ENCODE results near the gene CDK5RAP3. TPM values are rescaled to one million over a fixed set of nuclear protein-coding genes. Genes with fewer than 3 reads are reported as not detected.

CDK5RAP3 gene
- total and polyA plus RNA-seq, 2 of the 13 experiments (the other 11 are each of a cell fraction or from before 2014, with no cell fraction given), result 128 to 154 TPM

DNA sequence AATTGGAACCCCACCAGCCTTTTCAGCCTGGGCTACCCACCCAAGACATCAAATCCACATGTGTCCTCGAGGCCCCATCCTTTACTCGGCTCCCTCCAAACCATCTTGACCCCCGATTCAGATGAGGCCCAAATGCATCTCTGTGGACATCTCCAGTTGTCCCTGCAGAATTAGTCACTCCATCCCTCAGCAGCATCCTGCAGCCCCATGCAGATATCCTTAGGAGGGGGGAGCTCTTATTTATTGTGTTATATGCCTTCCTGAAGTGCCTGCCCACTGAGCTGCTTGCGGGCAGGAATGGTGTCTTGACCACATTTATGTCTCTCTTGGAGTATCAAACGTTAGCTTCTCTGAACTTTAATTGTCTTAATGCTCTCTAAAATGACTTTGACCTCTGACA lies 15.6 kb downstream of the CDK5RAP3 start:
- BruUV-seq (replicated peaks), result no TSS peak
- Histone ChIP-seq H3K9ac (ENCODE audit: insufficient read depth, low read depth, low read length) (no peak overlapping the region), H3K4me3 (replicated peaks in 1 of 3; ENCODE audit: insufficient read depth in 1 of 3, low read depth in 2 of 3, low read length in 3 of 3) (no peak overlapping the region), H3K4me2 (ENCODE audit: low read depth, low read length) (no peak overlapping the region), H3K27ac (ENCODE audit: extremely low read length, insufficient read depth, low read length) (no peak overlapping the region), H4K20me1 (ENCODE audit: insufficient read depth, low read length) (no peaks in the 10 kb centered on the region), H3K9me3 (ENCODE audit: low read length) (no peaks in the 10 kb centered on the region), H3K79me2 (ENCODE audit: insufficient read depth, low read length) (no peaks in the 10 kb centered on the region), H3K36me3 (replicated peaks in 1 of 2; ENCODE audit: control insufficient read depth in 1 of 2, insufficient read depth in 2 of 2, low read length in 2 of 2) (peaks cover 3 to 21% of the 10 kb centered on the region in 2 experiments; a peak in 4 of 5 replicates), H3K4me1 (ENCODE audit: insufficient read depth, low read length) (peaks cover 22% of the 10 kb centered on the region), H2AFZ (ENCODE audit: low read length) (no peak overlapping the region), H3K27me3 (ENCODE audit: control insufficient read depth in 1 of 2, insufficient read depth in 2 of 2, low read length in 2 of 2) (peaks cover 0 to 7% of the 10 kb centered on the region in 2 experiments; a peak in 2 of 5 replicates)
- no peak for DNase-seq (ENCODE audit: low spot score)
- TF ChIP-seq NAIF1 (CRISPR knock-in tag; IDR thresholded peaks at IDR 0.05; ENCODE audit: borderline replicate concordance), result no peak
- no peak for TF ChIP-seq KLF11 (CRISPR knock-in tag; IDR thresholded peaks at IDR 0.05)
- TF ChIP-seq TEAD3 (CRISPR knock-in tag; optimal IDR thresholded peaks at IDR 0.05; ENCODE audit: borderline replicate concordance), result no peak
- no peak for TF ChIP-seq MXD4 (CRISPR knock-in tag; IDR thresholded peaks at IDR 0.05)
- no peak for TF ChIP-seq ZNF143 (CRISPR knock-in tag; IDR thresholded peaks at IDR 0.05)
- TF ChIP-seq IRF2 (CRISPR knock-in tag; IDR thresholded peaks at IDR 0.05), result no peak
- TF ChIP-seq STAT5B (CRISPR knock-in tag; IDR thresholded peaks at IDR 0.05), result no peak
- TF ChIP-seq POLR2A (IDR thresholded peaks at IDR 0.05; ENCODE audit: insufficient read depth in 1 of 2, low read depth in 2 of 2, low read length in 2 of 2), result no peak
- TF ChIP-seq, protein P1, sequence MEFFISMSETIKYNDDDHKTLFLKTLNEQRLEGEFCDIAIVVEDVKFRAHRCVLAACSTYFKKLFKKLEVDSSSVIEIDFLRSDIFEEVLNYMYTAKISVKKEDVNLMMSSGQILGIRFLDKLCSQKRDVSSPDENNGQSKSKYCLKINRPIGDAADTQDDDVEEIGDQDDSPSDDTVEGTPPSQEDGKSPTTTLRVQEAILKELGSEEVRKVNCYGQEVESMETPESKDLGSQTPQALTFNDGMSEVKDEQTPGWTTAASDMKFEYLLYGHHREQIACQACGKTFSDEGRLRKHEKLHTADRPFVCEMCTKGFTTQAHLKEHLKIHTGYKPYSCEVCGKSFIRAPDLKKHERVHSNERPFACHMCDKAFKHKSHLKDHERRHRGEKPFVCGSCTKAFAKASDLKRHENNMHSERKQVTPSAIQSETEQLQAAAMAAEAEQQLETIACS (CRISPR knock-in tag; IDR thresholded peaks at IDR 0.05), result no peak
- TF ChIP-seq HNF4A (CRISPR knock-in tag; IDR thresholded peaks at IDR 0.05), result no peak
- TF ChIP-seq BORCS8-MEF2B (CRISPR knock-in tag; IDR thresholded peaks at IDR 0.05), result no peak
- no peak for TF ChIP-seq ZNF382 (CRISPR knock-in tag; IDR thresholded peaks at IDR 0.05; ENCODE audit: borderline replicate concordance)
- no peak for TF ChIP-seq KLF13 (CRISPR knock-in tag; IDR thresholded peaks at IDR 0.05)
- TF ChIP-seq SIN3B (IDR thresholded peaks at IDR 0.05; ENCODE audit: low read length), result no peak
- TF ChIP-seq FOXA1 (IDR thresholded peaks at IDR 0.05), result no peak
- TF ChIP-seq FOXA1 (CRISPR knock-in tag; IDR thresholded peaks at IDR 0.05), result no peak
- TF ChIP-seq DNMT1 (CRISPR knock-in tag; IDR thresholded peaks at IDR 0.05), result no peak
- ATAC-seq, result no peak
- intact Hi-C loops (cut with micrococcal nuclease; ENCODE audit: unreplicated experiment) (no loop called here), in situ Hi-C loops (cut with HindIII; ENCODE audit: extremely low pct_ligation_motif_present, low pct_unique_long_range_greater_than_20kb) (no loop called here)
- CTCF ChIA-PET (ENCODE audit: low intra/inter-chr PET ratio, low total read pairs), result no interaction called here
- no peak for FAIRE-seq
- 77% methylated on average over 5 of the region's 5 CpGs for WGBS (ENCODE audit: low lambda C conversion rate)
- POLR2A ChIA-PET, result no interaction called here
